Keratinocyte (primary cell): ENCODE data around the gene BAZ1B. TPM values are rescaled to one million over a fixed set of nuclear protein-coding genes. Genes with fewer than 3 reads are reported as not detected.

Source experiments
- DNase-seq: peaks from one replicate; pipeline ENCODE4 v3.0.0-alpha.2; 2011; ENCODE audit warnings: low read depth, missing footprints, low spot score
- FAIRE-seq: peaks from 2 replicates; lab custom pipeline; 2011; peaks lifted over from hg19 to GRCh38; lab: Jason Lieb, UNC
- H2AFZ ChIP-seq: 2 replicates; pipeline ENCODE4 v1.6.0; 2012; ENCODE audit warnings: low read length, control low read depth, inconsistent platforms; ENCODE audit not compliant: control insufficient read depth
- H3K27ac ChIP-seq: 2 replicates; pipeline ENCODE4 v1.5.1; 2011; ENCODE audit warnings: low read length; ENCODE audit not compliant: control insufficient read depth, insufficient read depth
- H3K27me3 ChIP-seq: 3 replicates; pipeline ENCODE4 v1.6.0; 2011; ENCODE audit warnings: low read length; ENCODE audit not compliant: control insufficient read depth, insufficient read depth; ENCODE audit errors: extremely low read depth
- H3K36me3 ChIP-seq, 2 experiments: 2 replicates in 1 of 2; 3 replicates in 1 of 2; pipeline ENCODE4 v1.5.1; 2011; ENCODE audit warnings: low read length in 2 of 2, mild to moderate bottlenecking in 1 of 2; ENCODE audit not compliant: control insufficient read depth in 2 of 2, insufficient read depth in 2 of 2; ENCODE audit errors: extremely low read depth in 1 of 2
- H3K4me1 ChIP-seq: 3 replicates; pipeline ENCODE4 v1.5.1; 2011; ENCODE audit warnings: low read length; ENCODE audit not compliant: control insufficient read depth, insufficient read depth; ENCODE audit errors: extremely low read depth
- H3K4me2 ChIP-seq: 3 replicates; pipeline ENCODE4 v1.6.0; 2011; ENCODE audit warnings: low read depth, low read length; ENCODE audit not compliant: control insufficient read depth, insufficient read depth; ENCODE audit errors: extremely low read depth
- H3K4me3 ChIP-seq, 3 experiments: fragments of 200-600 bp in 1 of 3; sonication (generic) in 1 of 3; 2 replicates in 2 of 3; 3 replicates in 1 of 3; pipeline ENCODE4 v1.5.1; 2011 to 2016; ENCODE audit warnings: low read length in 3 of 3, mild to moderate bottlenecking in 3 of 3, control low read depth in 2 of 3, inconsistent platforms in 1 of 3, low read depth in 1 of 3, mixed read lengths in 1 of 3, mixed run types in 1 of 3, moderate library complexity in 1 of 3; ENCODE audit not compliant: control insufficient read depth in 2 of 3, insufficient read depth in 2 of 3; ENCODE audit errors: extremely low read depth in 1 of 3
- H3K79me2 ChIP-seq: 2 replicates; pipeline ENCODE4 v1.6.0; 2012; ENCODE audit warnings: low read length; ENCODE audit not compliant: control insufficient read depth, insufficient read depth
- H3K9ac ChIP-seq: 3 replicates; pipeline ENCODE4 v1.6.0; 2011; ENCODE audit warnings: low read length; ENCODE audit not compliant: control insufficient read depth, insufficient read depth; ENCODE audit errors: extremely low read depth
- H3K9me1 ChIP-seq: 3 replicates; pipeline ENCODE4 v1.6.0; 2011; ENCODE audit warnings: low read length; ENCODE audit not compliant: control insufficient read depth, insufficient read depth; ENCODE audit errors: extremely low read depth
- H3K9me3 ChIP-seq: 2 replicates; pipeline ENCODE4 v1.5.1; 2012; ENCODE audit warnings: low read depth, low read length; ENCODE audit not compliant: control insufficient read depth
- H4K20me1 ChIP-seq: 3 replicates; pipeline ENCODE4 v1.6.0; 2011; ENCODE audit warnings: low read length; ENCODE audit not compliant: control insufficient read depth, insufficient read depth; ENCODE audit errors: extremely low read depth
- EZH2 ChIP-seq: IDR thresholded peaks from one replicate; pipeline ENCODE4 v1.6.1; 2012; ENCODE audit warnings: inconsistent platforms, mild to moderate bottlenecking, low read length, moderate library complexity
- dilution Hi-C: fragments of 300-500 bp; cut with MboI; formaldehyde crosslinking; loops from one replicate; pipeline ENCODE4 v1.7.0; 2020; ENCODE audit warnings: low sequenced_read_pairs; ENCODE audit not compliant: extremely low pct_ligation_motif_present
- polyA plus RNA-seq, 5 experiments: library from polyadenylated mRNA; depleted of rRNA in 3 of 5; stranded (reverse) in 3 of 5; stranded (forward) in 1 of 5; unstranded in 1 of 5; fragments of >200 nt; gene quantifications; 1 replicate in 1 of 5; 2 replicates in 3 of 5; 3 replicates in 1 of 5; pipeline versions ENCODE4 v1.2.1 to v1.2.3, GENCODE V29; 2011 to 2012; ENCODE audit warnings: missing spikeins in 2 of 5, low read depth in 1 of 5, low replicate concordance in 1 of 5
- small RNA-seq, 3 experiments: library from RNA; depleted of rRNA; stranded (forward); fragments of <200 nt; gene quantifications; one replicate each; pipeline ENCODE3, GENCODE V24; 2012; ENCODE audit warnings: low read depth in 3 of 3, low replicate concordance in 1 of 3; ENCODE audit not compliant: insufficient read length in 3 of 3
- TF ChIP-seq, protein P1 (sequence below), 3 experiments: IDR thresholded peaks in 1 of 3; conservative IDR thresholded peaks in 1 of 3; optimal IDR thresholded peaks in 1 of 3; 2 replicates in 2 of 3; 3 replicates in 1 of 3; pipeline versions ENCODE3 to v1.5.1; 2011; ENCODE audit warnings: low read length in 3 of 3, mild to moderate bottlenecking in 3 of 3, moderate library complexity in 2 of 3, control low read depth in 1 of 3, inconsistent platforms in 1 of 3; ENCODE audit not compliant: insufficient read depth in 2 of 3; ENCODE audit errors: extremely low read depth in 1 of 3

Gene BAZ1B
- polyA plus RNA-seq, 1 donor (not counting 4 experiments of a cell fraction or from before 2014, with no cell fraction given), result 24.3 TPM

- Histone ChIP-seq H2AFZ (no peak overlapping the region), H3K4me1 (no peaks in the 10 kb centered on the region), H3K9me1 (no peaks in the 10 kb centered on the region), H3K9me3 (no peaks in the 10 kb centered on the region), H3K4me2 (no peak overlapping the region), H3K4me3 (no peak overlapping the region), H3K79me2 (no peaks in the 10 kb centered on the region), H3K27ac (no peak overlapping the region), H4K20me1 (no peaks in the 10 kb centered on the region), H3K36me3 (no peaks in the 10 kb centered on the region), H3K9ac (no peak overlapping the region), H3K27me3 (no peaks in the 10 kb centered on the region)
- FAIRE-seq, result no peak
- TF ChIP-seq, protein P1, sequence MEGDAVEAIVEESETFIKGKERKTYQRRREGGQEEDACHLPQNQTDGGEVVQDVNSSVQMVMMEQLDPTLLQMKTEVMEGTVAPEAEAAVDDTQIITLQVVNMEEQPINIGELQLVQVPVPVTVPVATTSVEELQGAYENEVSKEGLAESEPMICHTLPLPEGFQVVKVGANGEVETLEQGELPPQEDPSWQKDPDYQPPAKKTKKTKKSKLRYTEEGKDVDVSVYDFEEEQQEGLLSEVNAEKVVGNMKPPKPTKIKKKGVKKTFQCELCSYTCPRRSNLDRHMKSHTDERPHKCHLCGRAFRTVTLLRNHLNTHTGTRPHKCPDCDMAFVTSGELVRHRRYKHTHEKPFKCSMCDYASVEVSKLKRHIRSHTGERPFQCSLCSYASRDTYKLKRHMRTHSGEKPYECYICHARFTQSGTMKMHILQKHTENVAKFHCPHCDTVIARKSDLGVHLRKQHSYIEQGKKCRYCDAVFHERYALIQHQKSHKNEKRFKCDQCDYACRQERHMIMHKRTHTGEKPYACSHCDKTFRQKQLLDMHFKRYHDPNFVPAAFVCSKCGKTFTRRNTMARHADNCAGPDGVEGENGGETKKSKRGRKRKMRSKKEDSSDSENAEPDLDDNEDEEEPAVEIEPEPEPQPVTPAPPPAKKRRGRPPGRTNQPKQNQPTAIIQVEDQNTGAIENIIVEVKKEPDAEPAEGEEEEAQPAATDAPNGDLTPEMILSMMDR (optimal IDR thresholded peaks at IDR 0.05 in 1 of 3, IDR thresholded peaks at IDR 0.05 in 1 of 3, conservative IDR thresholded peaks at IDR 0.05 in 1 of 3; ENCODE audit: extremely low read depth in 1 of 3, insufficient read depth in 2 of 3, low read length in 3 of 3), result no peak
- no peak for TF ChIP-seq EZH2
- dilution Hi-C loops, result no loop called here
- DNase-seq, result no peak
These were observed 127.7 kb downstream of the BAZ1B start for GRCh38 chr7:73394422-73394821.

- no peak for DNase-seq
These were observed 130.7 kb downstream of the BAZ1B start for GRCh38 chr7:73391396-73391795.

More at GRCh38 chr7:73391396-73391795, 130.7 kb downstream of the BAZ1B start:
- no peak overlapping the region for H3K27ac ChIP-seq
- no peak overlapping the region for H3K4me2 ChIP-seq
- peaks cover 2% of the 10 kb centered on the region for H3K9me3 ChIP-seq
- no peaks in the 10 kb centered on the region for H3K9me1 ChIP-seq
- H3K27me3 ChIP-seq, result no peaks in the 10 kb centered on the region
- FAIRE-seq, result no peak
- no peak overlapping the region for H2AFZ ChIP-seq
- H3K9ac ChIP-seq, result no peak overlapping the region
- H3K79me2 ChIP-seq, result no peaks in the 10 kb centered on the region
- H3K4me3 ChIP-seq, result no peak overlapping the region
- H3K4me1 ChIP-seq, result no peaks in the 10 kb centered on the region
- dilution Hi-C loops, result no loop called here
- no peaks in the 10 kb centered on the region for H4K20me1 ChIP-seq
- H3K36me3 ChIP-seq, result no peaks in the 10 kb centered on the region
- no peak for TF ChIP-seq EZH2
- TF ChIP-seq, protein P1 (optimal IDR thresholded peaks at IDR 0.05 in 1 of 3, IDR thresholded peaks at IDR 0.05 in 1 of 3, conservative IDR thresholded peaks at IDR 0.05 in 1 of 3; ENCODE audit: extremely low read depth in 1 of 3, insufficient read depth in 2 of 3, low read length in 3 of 3), result no peak

Small RNA genes lying within 50 kb of the gene (small RNA-seq; reads per million reads assigned to genes)
- 0 reads per million in 3 experiments for gene RF00019
- 0 reads per million in 3 experiments for gene RNU6-1198P

Other genes with a start within 250 kb of the BAZ1B start
- gene NSUN5, start 213.5 kb downstream of the BAZ1B start, polyA plus RNA-seq, result 16.8 to 20.4 TPM (median 20.2 TPM) in 3 replicates
- not detected in 3 replicates for gene TRIM50, start 194.2 kb downstream of the BAZ1B start, polyA plus RNA-seq
- not detected in 3 replicates for gene FKBP6, start 194.1 kb downstream of the BAZ1B start, polyA plus RNA-seq
- 0.08 to 0.16 TPM (median 0.13 TPM) in 3 replicates for gene FZD9, start 88.5 kb downstream of the BAZ1B start, polyA plus RNA-seq
- 38.5 to 49.6 TPM (median 41.0 TPM) in 3 replicates for gene BCL7B, start 35.4 kb upstream of the BAZ1B start, polyA plus RNA-seq
- gene TBL2, start 56.3 kb upstream of the BAZ1B start, polyA plus RNA-seq, result 29.4 to 39.9 TPM (median 31.2 TPM) in 3 replicates
- gene MLXIPL, start 102.2 kb upstream of the BAZ1B start, polyA plus RNA-seq, result 0.05 to 0.14 TPM (median 0.05 TPM) in 3 replicates
- 0.65 to 1.5 TPM (median 0.81 TPM) in 3 replicates for gene VPS37D, start 145.5 kb upstream of the BAZ1B start, polyA plus RNA-seq
- gene DNAJC30, start 161.2 kb upstream of the BAZ1B start, polyA plus RNA-seq, result 4.9 to 5.7 TPM (median 5.0 TPM) in 3 replicates
- gene BUD23, start 161.3 kb upstream of the BAZ1B start, polyA plus RNA-seq, result 47.1 to 87.5 TPM (median 72.0 TPM) in 3 replicates
- 19.4 to 37.9 TPM (median 22.4 TPM) in 3 replicates for gene STX1A, start 197.4 kb upstream of the BAZ1B start, polyA plus RNA-seq
- gene ABHD11, start 216.5 kb upstream of the BAZ1B start, polyA plus RNA-seq, result 11.3 to 15.2 TPM (median 11.5 TPM) in 3 replicates
- gene CLDN3, start 248.0 kb upstream of the BAZ1B start, polyA plus RNA-seq, result not detected in 3 replicates